Calu3 (cell line): Measurements from ENCODE around the gene RIPK4. TPM values are rescaled to one million over a fixed set of nuclear protein-coding genes. Genes with fewer than 3 reads are reported as not detected.

Source experiments
- BruUV-seq: library from RNA; stranded (reverse); fragments of 400-500 nt; replicated peaks from 2 replicates; lab custom pipeline; 2021; lab: Mats Ljungman, UMichigan
- CTCF ChIA-PET: fragments of 300-600 bp; sonication (Branson Sonifier 250); formaldehyde crosslinking; loops from one replicate; lab custom pipeline; 2022; ENCODE audit warnings: antibody characterized with exemption; lab: Charles Lee
- DNase-seq: peaks from one replicate; pipeline ENCODE4 v3.0.0; 2022
- H3K27ac Mint-ChIP-seq: one replicate; pipeline ENCODE4 v1.8.0; 2022; ENCODE audit warnings: mixed read lengths; ENCODE audit not compliant: unreplicated experiment
- H3K27me3 Mint-ChIP-seq: one replicate; pipeline ENCODE4 v1.8.0; 2022; ENCODE audit warnings: mixed read lengths; ENCODE audit not compliant: unreplicated experiment
- H3K36me3 Mint-ChIP-seq: one replicate; pipeline ENCODE4 v1.8.0; 2022; ENCODE audit warnings: mild to moderate bottlenecking, moderate library complexity, mixed read lengths; ENCODE audit not compliant: insufficient read depth, unreplicated experiment
- H3K4me1 Mint-ChIP-seq: one replicate; pipeline ENCODE4 v1.8.0; 2022; ENCODE audit warnings: mild to moderate bottlenecking, low read depth, mixed read lengths; ENCODE audit not compliant: unreplicated experiment
- H3K4me3 Mint-ChIP-seq: one replicate; pipeline ENCODE4 v1.8.0; 2022; ENCODE audit warnings: mild to moderate bottlenecking, low read depth, moderate library complexity, mixed read lengths; ENCODE audit not compliant: unreplicated experiment
- H3K9me3 Mint-ChIP-seq: one replicate; pipeline ENCODE4 v1.8.0; 2022; ENCODE audit warnings: low read depth, mixed read lengths; ENCODE audit not compliant: unreplicated experiment
- CTCF ChIP-seq: fragments of 200-600 bp; IDR thresholded peaks from one replicate; pipeline ENCODE4 v1.8.0; 2022; ENCODE audit warnings: antibody characterized with exemption; ENCODE audit not compliant: unreplicated experiment
- intact Hi-C: fragments of 100-400 bp; cut with micrococcal nuclease; formaldehyde crosslinking; loops from one replicate; pipeline ENCODE4 v1.10.0; 2022; ENCODE audit not compliant: unreplicated experiment
- total RNA-seq: library from RNA; stranded (reverse); gene quantifications from 2 replicates; pipeline ENCODE4 v1.2.3, GENCODE V29; 2022

Gene RIPK4
- total RNA-seq, 1 experiment from 2014 or later: 30.3 TPM

- Mint-ChIP-seq H3K27me3 (no peaks in the 10 kb centered on the region), H3K36me3 (no peaks in the 10 kb centered on the region), H3K9me3 (no peaks in the 10 kb centered on the region), H3K4me3 (no peak overlapping the region), H3K27ac (peak overlapping the region; percentile 23), H3K4me1 (peaks cover 29% of the 10 kb centered on the region)
- no TSS peak for BruUV-seq
- intact Hi-C loops: loop anchor here (1.0 kb wide), 1 partner anchor 166 kb away; no protein-coding TSS in a partner anchor
- DNase-seq: peak; percentile 86
- CTCF ChIA-PET: interaction anchor here (0.7 to 1.7 kb wide), 11 partner anchors 8 to 272 kb away, joined by 3 to 22 read pairs (median 5); no protein-coding TSS in a partner anchor
- peak; percentile 77 for TF ChIP-seq CTCF
These were observed 11.3 kb upstream of the RIPK4 start for GRCh38 chr21:41777951-41778815.

- intact Hi-C loops: no loop called here
- CTCF ChIA-PET: interaction anchor here (1.3 kb wide), 2 partner anchors 112 to 164 kb away, joined by 3 to 5 read pairs; no protein-coding TSS in a partner anchor
- no peak overlapping the region for H3K27ac Mint-ChIP-seq
- H3K4me3 Mint-ChIP-seq: no peak overlapping the region
- TF ChIP-seq CTCF: no peak
- H3K9me3 Mint-ChIP-seq: no peaks in the 10 kb centered on the region
- H3K27me3 Mint-ChIP-seq: no peaks in the 10 kb centered on the region
- no peaks in the 10 kb centered on the region for H3K36me3 Mint-ChIP-seq
- no peak for DNase-seq
- peaks cover 27% of the 10 kb centered on the region for H3K4me1 Mint-ChIP-seq
- BruUV-seq: no TSS peak
These were observed 9.9 kb upstream of the RIPK4 start for GRCh38 chr21:41776778-41777177.

- CTCF ChIA-PET: interaction anchor here (1.9 kb wide), 1 partner anchor 11 kb away, joined by 5 read pairs; no protein-coding TSS in a partner anchor
These were observed 8.3 kb upstream of the RIPK4 start for GRCh38 chr21:41775149-41775472.

More at GRCh38 chr21:41775149-41775472, 8.3 kb upstream of the RIPK4 start:
- no peaks in the 10 kb centered on the region for H3K27me3 Mint-ChIP-seq
- DNase-seq: no peak
- TF ChIP-seq CTCF: no peak
- H3K9me3 Mint-ChIP-seq: no peaks in the 10 kb centered on the region
- no peak overlapping the region for H3K4me3 Mint-ChIP-seq
- peaks cover 18% of the 10 kb centered on the region for H3K4me1 Mint-ChIP-seq
- BruUV-seq: no TSS peak
- intact Hi-C loops: no loop called here
- H3K27ac Mint-ChIP-seq: no peak overlapping the region
- H3K36me3 Mint-ChIP-seq: no peaks in the 10 kb centered on the region
